ENCODE measurements around the gene GOSR2. TPM values are rescaled to one million over a fixed set of nuclear protein-coding genes. Genes with fewer than 3 reads are reported as not detected.

Gene GOSR2
- total RNA-seq, 1 experiment from 2014 or later = 52.9 TPM

DNA sequence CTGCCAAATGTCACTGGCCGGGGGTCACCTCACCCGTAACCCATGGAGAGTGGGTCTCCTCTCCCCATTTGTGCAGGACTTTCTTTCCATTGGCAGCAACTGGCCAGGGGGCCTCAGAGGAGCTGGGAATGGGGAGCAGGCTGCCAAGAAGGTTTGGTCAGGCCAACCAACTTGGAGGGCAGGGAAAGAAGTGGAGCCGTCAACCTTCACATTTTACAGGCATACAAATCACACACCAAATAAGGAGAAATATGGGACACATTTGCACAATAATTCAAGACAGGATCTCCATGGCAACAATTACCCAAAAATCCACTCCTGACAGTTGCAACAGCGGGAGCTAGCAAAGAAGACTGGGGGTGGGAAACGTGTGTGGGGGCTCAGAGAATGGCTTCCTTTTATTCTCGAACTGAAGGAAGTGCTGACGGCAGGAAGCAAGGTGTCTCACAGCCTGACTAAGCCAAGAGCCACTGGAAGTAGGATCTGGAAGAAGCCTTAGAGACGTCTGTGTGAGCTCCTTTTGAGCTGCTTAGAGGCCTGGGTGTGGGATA, 35.2 kb downstream of the GOSR2 start:
- Histone ChIP-seq H3K27me3 (ENCODE audit: insufficient read depth, low read length) (no peaks in the 10 kb centered on the region), H3K9me3 (ENCODE audit: control insufficient read depth in 1 of 2, insufficient read depth in 1 of 2, low read depth in 1 of 2, low read length in 2 of 2) (no peaks in the 10 kb centered on the region), H3K4me2 (ENCODE audit: low read length) (no peak overlapping the region), H3K27ac (ENCODE audit: low read depth, low read length) (no peak overlapping the region), H3K9ac (ENCODE audit: low read length) (no peak overlapping the region), H3K36me3 (ENCODE audit: control insufficient read depth in 1 of 2, insufficient read depth in 2 of 2, low read length in 2 of 2) (no peaks in the 10 kb centered on the region), H3K79me2 (ENCODE audit: insufficient read depth, low read length) (no peaks in the 10 kb centered on the region), H4K20me1 (ENCODE audit: insufficient read depth) (no peaks in the 10 kb centered on the region), H2AFZ (ENCODE audit: low read depth, low read length, poor library complexity, severe bottlenecking) (no peak overlapping the region), H3K4me1 (ENCODE audit: control insufficient read depth in 1 of 2, insufficient read depth in 2 of 2, low read length in 2 of 2) (peaks cover 0 to 9% of the 10 kb centered on the region in 2 experiments; a peak in 2 of 4 replicates), H3K4me3 (replicated peaks in 1 of 2; ENCODE audit: low read depth in 1 of 2, low read length in 2 of 2) (no peak overlapping the region), H3K9me2 (ENCODE audit: insufficient read depth) (peaks cover 3% of the 10 kb centered on the region; the same call in 1 of the 2 replicates)
- intact Hi-C loops (cut with micrococcal nuclease) = no loop called here
- no TSS peak for BruUV-seq (replicated peaks)
- RAD21 ChIA-PET (ENCODE audit: low non-redundant PET in 1 of 2, low total read pairs in 2 of 2, uncharacterized antibody in 2 of 2, unreplicated experiment in 2 of 2) = no interaction called here
- CTCF ChIA-PET = no interaction called here
- no peak for DNase-seq (ENCODE audit: low read depth, low spot score)
- ATAC-seq = no peak
- POLR2A ChIA-PET = no interaction called here
- TF ChIP-seq TCF7L2 (IDR thresholded peaks at IDR 0.05; ENCODE audit: borderline replicate concordance, extremely low read depth, insufficient read depth, insufficient read length) = no peak
- TF ChIP-seq POLR2A (IDR thresholded peaks at IDR 0.05; ENCODE audit: borderline replicate concordance, extremely low read depth, insufficient read depth, insufficient read length) = no peak
- no peak for TF ChIP-seq POLR2AphosphoS5 (IDR thresholded peaks at IDR 0.05; ENCODE audit: low read depth, low read length)
- TF ChIP-seq CBX3 (IDR thresholded peaks at IDR 0.05; ENCODE audit: low read depth) = no peak
- no peak for TF ChIP-seq RAD21 (IDR thresholded peaks at IDR 0.05; ENCODE audit: low read depth)
- no peak for TF ChIP-seq MAX (IDR thresholded peaks at IDR 0.05)

- no peak for ATAC-seq
- CTCF ChIA-PET = no interaction called here
- H3K9ac ChIP-seq (ENCODE audit: low read length) = no peak overlapping the region
- no peak overlapping the region for H2AFZ ChIP-seq (ENCODE audit: low read depth, low read length, poor library complexity, severe bottlenecking)
- no peaks in the 10 kb centered on the region for H3K27me3 ChIP-seq (ENCODE audit: insufficient read depth, low read length)
- intact Hi-C loops (cut with micrococcal nuclease) = no loop called here
- no peak for DNase-seq (ENCODE audit: low read depth, low spot score)
- no peak overlapping the region for H3K27ac ChIP-seq (ENCODE audit: low read depth, low read length)
- POLR2A ChIA-PET = no interaction called here
- H3K79me2 ChIP-seq (ENCODE audit: insufficient read depth, low read length) = no peaks in the 10 kb centered on the region
- H3K36me3 ChIP-seq (ENCODE audit: control insufficient read depth in 1 of 2, insufficient read depth in 2 of 2, low read length in 2 of 2) = no peaks in the 10 kb centered on the region
- no peaks in the 10 kb centered on the region for H4K20me1 ChIP-seq (ENCODE audit: insufficient read depth)
- no peaks in the 10 kb centered on the region for H3K9me3 ChIP-seq (ENCODE audit: control insufficient read depth in 1 of 2, insufficient read depth in 1 of 2, low read depth in 1 of 2, low read length in 2 of 2)
- BruUV-seq (replicated peaks) = no TSS peak
- H3K4me2 ChIP-seq (ENCODE audit: low read length) = no peak overlapping the region
- RAD21 ChIA-PET (ENCODE audit: low non-redundant PET in 1 of 2, low total read pairs in 2 of 2, uncharacterized antibody in 2 of 2, unreplicated experiment in 2 of 2) = no interaction called here
- peaks cover 3% of the 10 kb centered on the region; the same call in 1 of the 2 replicates for H3K9me2 ChIP-seq (ENCODE audit: insufficient read depth)
- H3K4me3 ChIP-seq (replicated peaks in 1 of 2; ENCODE audit: low read depth in 1 of 2, low read length in 2 of 2) = no peak overlapping the region
- H3K4me1 ChIP-seq (ENCODE audit: control insufficient read depth in 1 of 2, insufficient read depth in 2 of 2, low read length in 2 of 2) = peaks cover 0 to 9% of the 10 kb centered on the region in 2 experiments; a peak in 2 of 4 replicates
- TF ChIP-seq RAD21 (IDR thresholded peaks at IDR 0.05; ENCODE audit: low read depth) (no peak), EGR1 (IDR thresholded peaks at IDR 0.05; ENCODE audit: low read depth) (no peak), ZFX (IDR thresholded peaks at IDR 0.05) (no peak), FOSL1 (IDR thresholded peaks at IDR 0.05; ENCODE audit: low read depth) (no peak), MAX (IDR thresholded peaks at IDR 0.05) (no peak), POLR2AphosphoS5 (IDR thresholded peaks at IDR 0.05; ENCODE audit: low read depth, low read length) (no peak), JUND (IDR thresholded peaks at IDR 0.05) (no peak), ZNF274 (IDR thresholded peaks at IDR 0.05; ENCODE audit: low read depth, low read length) (no peak), ATF3 (IDR thresholded peaks at IDR 0.05) (no peak), SP1 (IDR thresholded peaks at IDR 0.05; ENCODE audit: low read depth) (no peak), ELF1 (IDR thresholded peaks at IDR 0.05; ENCODE audit: borderline replicate concordance, low read depth) (no peak), YY1 (IDR thresholded peaks at IDR 0.05; ENCODE audit: extremely low read depth, insufficient replicate concordance, low read depth, low read length) (no peak), ZBTB33 (IDR thresholded peaks at IDR 0.05; ENCODE audit: extremely low read depth, insufficient replicate concordance, low read length) (no peak)
- TF ChIP-seq, protein P1, sequence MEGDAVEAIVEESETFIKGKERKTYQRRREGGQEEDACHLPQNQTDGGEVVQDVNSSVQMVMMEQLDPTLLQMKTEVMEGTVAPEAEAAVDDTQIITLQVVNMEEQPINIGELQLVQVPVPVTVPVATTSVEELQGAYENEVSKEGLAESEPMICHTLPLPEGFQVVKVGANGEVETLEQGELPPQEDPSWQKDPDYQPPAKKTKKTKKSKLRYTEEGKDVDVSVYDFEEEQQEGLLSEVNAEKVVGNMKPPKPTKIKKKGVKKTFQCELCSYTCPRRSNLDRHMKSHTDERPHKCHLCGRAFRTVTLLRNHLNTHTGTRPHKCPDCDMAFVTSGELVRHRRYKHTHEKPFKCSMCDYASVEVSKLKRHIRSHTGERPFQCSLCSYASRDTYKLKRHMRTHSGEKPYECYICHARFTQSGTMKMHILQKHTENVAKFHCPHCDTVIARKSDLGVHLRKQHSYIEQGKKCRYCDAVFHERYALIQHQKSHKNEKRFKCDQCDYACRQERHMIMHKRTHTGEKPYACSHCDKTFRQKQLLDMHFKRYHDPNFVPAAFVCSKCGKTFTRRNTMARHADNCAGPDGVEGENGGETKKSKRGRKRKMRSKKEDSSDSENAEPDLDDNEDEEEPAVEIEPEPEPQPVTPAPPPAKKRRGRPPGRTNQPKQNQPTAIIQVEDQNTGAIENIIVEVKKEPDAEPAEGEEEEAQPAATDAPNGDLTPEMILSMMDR (IDR thresholded peaks at IDR 0.05 in 2 of 3, conservative IDR thresholded peaks at IDR 0.05 in 1 of 3; ENCODE audit: borderline replicate concordance in 1 of 3, insufficient read depth in 1 of 3, low read depth in 2 of 3, low read length in 2 of 3) = no peak
These were observed 37.2 kb downstream of the GOSR2 start for GRCh38 chr17:46960152-46960551.

Measured in HCT116 (cell line).